Ascending aorta (tissue), 2 donors: ENCODE results near the gene NHERF2. TPM values are rescaled to one million over a fixed set of nuclear protein-coding genes. Genes with fewer than 3 reads are reported as not detected.

Experiments
- DNase-seq, 2 donors: peaks; one replicate each; pipeline ENCODE4 v3.0.0-alpha.2; 2019; ENCODE audit warnings: low spot score in 2 of 2
- H3K27ac ChIP-seq, 2 donors: fragments of 200-600 bp; sonication (generic); one replicate each; pipeline ENCODE4 v1.5.1; 2016 to 2017; ENCODE audit warnings: mild to moderate bottlenecking in 1 of 2
- H3K27me3 ChIP-seq: fragments of 200-600 bp; sonication (generic); one replicate; pipeline ENCODE4 v1.5.1; 2017
- H3K36me3 ChIP-seq, 2 donors: fragments of 200-600 bp; sonication (generic); one replicate each; pipeline ENCODE4 v1.5.1; 2016
- H3K4me1 ChIP-seq, 2 donors: fragments of 200-600 bp; sonication (generic); one replicate each; pipeline ENCODE4 v1.5.1; 2016 to 2017; ENCODE audit warnings: mild to moderate bottlenecking in 1 of 2
- H3K4me3 ChIP-seq, 2 donors: fragments of 200-600 bp; sonication (generic); one replicate each; pipeline ENCODE4 v1.5.1; 2016 to 2017; ENCODE audit warnings: mild to moderate bottlenecking in 1 of 2
- H3K9me3 ChIP-seq, 2 donors: fragments of 200-600 bp; sonication (generic); one replicate each; pipeline ENCODE4 v1.5.1; 2016
- intact Hi-C: fragments of 100-400 bp; cut with DNase I; formaldehyde crosslinking; loops from one replicate; pipeline ENCODE4 v1.15.1; 2023
- total RNA-seq: library from RNA; depleted of rRNA; stranded (reverse); fragments of >200 nt; gene quantifications from one replicate; pipeline ENCODE4 v1.1.0, GENCODE V29; 2016
- TF ChIP-seq, protein P1 (sequence below), 3 experiments: fragments of 200-600 bp in 2 of 3; fragments of 450-650 bp in 1 of 3; sonication (generic) in 2 of 3; IDR thresholded peaks; one replicate each; pipeline ENCODE4 v1.5.1; 2016 to 2019; ENCODE audit warnings: antibody characterized with exemption in 3 of 3, mild to moderate bottlenecking in 1 of 3, moderate library complexity in 1 of 3

NHERF2 gene
- total RNA-seq, 1 donor from 2014 or later = 123 TPM

DNA sequence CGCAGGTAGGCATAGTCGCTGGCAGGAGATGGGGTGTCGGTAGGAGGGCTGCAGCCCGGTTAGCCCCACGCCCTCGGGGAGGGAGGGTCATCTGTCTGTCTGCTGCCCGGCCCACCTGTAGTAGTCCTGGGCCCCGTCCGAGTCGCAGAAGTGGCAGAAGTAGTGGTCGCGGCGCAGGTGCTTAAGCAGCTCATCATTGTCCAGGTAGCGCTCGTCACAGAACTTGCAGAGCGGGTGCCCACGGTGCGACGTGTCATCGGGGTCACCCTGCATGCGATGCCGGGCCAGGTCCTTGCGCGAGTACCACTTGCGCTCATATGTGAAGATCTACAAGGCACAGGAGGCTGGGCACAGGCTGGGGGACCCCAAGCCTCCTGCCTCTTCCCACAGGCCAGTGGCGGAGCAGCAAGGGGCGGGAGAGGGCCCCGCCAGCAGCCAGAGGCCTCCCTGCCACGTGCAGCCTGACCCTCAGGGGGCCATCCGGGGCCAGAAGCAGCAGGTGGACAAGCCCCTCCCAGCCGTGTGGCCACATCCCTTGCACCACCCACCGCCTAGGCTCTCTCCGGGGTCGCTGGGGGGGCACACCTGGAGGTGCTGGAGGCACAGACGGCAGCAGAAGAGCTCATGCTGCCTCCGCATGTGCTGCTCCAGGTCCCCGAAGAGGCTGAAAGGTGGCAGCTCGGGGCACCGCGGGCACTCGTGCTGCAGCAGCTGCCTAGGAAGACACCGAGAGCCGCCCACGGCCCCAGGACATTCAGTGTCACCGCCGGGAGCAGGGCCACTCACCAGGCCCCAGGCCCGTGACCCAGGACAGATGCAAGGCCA is 24.1 kb upstream of the NHERF2 start:
- TF ChIP-seq, protein P1, sequence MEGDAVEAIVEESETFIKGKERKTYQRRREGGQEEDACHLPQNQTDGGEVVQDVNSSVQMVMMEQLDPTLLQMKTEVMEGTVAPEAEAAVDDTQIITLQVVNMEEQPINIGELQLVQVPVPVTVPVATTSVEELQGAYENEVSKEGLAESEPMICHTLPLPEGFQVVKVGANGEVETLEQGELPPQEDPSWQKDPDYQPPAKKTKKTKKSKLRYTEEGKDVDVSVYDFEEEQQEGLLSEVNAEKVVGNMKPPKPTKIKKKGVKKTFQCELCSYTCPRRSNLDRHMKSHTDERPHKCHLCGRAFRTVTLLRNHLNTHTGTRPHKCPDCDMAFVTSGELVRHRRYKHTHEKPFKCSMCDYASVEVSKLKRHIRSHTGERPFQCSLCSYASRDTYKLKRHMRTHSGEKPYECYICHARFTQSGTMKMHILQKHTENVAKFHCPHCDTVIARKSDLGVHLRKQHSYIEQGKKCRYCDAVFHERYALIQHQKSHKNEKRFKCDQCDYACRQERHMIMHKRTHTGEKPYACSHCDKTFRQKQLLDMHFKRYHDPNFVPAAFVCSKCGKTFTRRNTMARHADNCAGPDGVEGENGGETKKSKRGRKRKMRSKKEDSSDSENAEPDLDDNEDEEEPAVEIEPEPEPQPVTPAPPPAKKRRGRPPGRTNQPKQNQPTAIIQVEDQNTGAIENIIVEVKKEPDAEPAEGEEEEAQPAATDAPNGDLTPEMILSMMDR (IDR thresholded peaks at IDR 0.05) = no peak
- no peaks in the 10 kb centered on the region for H3K27me3 ChIP-seq
- peaks cover 10 to 16% of the 10 kb centered on the region in 2 donors for H3K4me1 ChIP-seq
- DNase-seq = no peak
- no peak overlapping the region for H3K27ac ChIP-seq
- no peak overlapping the region for H3K4me3 ChIP-seq
- intact Hi-C loops = no loop called here
- H3K9me3 ChIP-seq = no peaks in the 10 kb centered on the region
- H3K36me3 ChIP-seq = peaks cover 55 to 58% of the 10 kb centered on the region in 2 donors

DNA sequence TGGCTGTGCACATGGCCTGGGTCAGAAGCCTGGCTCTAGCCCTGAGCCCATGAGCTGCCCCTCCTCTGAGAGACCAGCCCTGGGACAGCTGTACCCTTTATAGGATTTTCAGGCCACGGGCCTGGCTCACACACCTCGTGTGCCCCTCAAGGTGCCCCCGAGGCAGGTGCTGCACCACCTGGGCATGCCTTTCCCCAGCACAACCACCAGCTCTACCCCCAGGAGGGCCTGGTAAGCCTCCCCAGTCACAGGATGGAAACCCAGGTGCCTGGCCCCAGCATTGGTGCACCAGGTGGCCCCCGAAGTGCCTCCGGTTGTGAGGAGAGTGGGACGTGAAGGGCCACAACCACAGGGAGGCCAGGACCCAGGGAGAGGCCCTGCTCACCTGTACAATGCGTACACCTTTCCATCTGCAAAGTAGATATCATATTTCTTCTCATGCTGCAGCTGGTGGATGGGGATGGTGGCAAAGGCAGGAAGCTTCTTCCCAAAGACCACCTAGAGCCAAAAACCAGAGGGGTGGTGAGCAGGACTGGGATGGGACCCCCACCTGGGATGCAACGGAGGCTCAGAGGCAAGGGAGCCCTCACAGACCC is 23.4 kb upstream of the NHERF2 start:
- TF ChIP-seq, protein P1 (IDR thresholded peaks at IDR 0.05) = no peak
- peaks cover 48 to 51% of the 10 kb centered on the region in 2 donors for H3K36me3 ChIP-seq
- H3K4me1 ChIP-seq = peaks cover 13 to 23% of the 10 kb centered on the region in 2 donors
- no peaks in the 10 kb centered on the region for H3K27me3 ChIP-seq
- DNase-seq = no peak
- no peak overlapping the region for H3K4me3 ChIP-seq
- no peaks in the 10 kb centered on the region for H3K9me3 ChIP-seq
- no peak overlapping the region for H3K27ac ChIP-seq
- intact Hi-C loops = no loop called here

DNA sequence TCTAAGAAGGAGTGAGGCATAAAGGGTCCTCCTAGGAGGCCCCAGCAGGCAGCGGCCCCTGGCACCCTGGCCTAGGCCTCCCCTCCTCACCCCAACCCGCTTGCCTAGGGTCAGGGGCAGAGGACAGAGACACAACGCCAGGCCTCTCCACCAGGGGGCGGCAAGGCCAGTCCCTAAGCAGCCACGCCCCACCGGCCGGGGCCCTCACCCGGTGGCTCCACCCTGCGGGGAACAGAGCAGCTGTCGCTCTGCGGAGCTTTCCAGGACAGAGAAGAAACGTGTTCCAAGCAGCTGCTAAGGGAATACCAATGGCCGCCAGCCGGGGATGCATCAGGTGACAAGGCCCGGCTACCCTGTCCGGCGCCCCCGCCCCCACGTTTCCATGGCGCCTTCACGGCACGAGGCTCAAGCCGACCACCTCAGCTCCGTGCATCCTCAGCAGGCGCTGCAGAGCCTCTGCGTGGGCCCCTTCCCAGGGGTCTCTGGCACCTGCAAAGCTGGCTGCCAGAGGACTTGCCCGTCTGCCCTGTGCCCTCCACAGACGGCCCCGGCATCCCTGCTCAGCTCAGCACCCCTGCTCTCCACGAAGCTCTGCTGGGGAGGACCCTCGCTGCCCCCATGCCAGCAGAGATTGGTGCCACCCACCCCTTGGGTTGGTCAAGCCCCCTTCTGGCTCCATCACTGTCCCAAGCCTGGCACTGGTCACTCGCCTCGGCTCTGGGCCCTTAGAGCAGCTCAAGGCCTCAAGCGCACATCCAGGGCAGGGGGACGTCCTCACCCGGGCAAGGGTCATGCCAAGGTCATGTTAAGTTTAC is 22.7 kb upstream of the NHERF2 start:
- Histone ChIP-seq H3K27ac (no peak overlapping the region), H3K36me3 (peaks cover 41 to 44% of the 10 kb centered on the region in 2 donors), H3K9me3 (no peaks in the 10 kb centered on the region), H3K27me3 (no peaks in the 10 kb centered on the region), H3K4me3 (peak overlapping the region in 1 of 2 donors; percentile 25), H3K4me1 (peaks cover 17 to 28% of the 10 kb centered on the region in 2 donors)
- TF ChIP-seq, protein P1 (IDR thresholded peaks at IDR 0.05) = peak; percentile 70 to 83 (median 81)
- peak in 1 of 2 donors; percentile 85 for DNase-seq
- intact Hi-C loops = no loop called here

DNA sequence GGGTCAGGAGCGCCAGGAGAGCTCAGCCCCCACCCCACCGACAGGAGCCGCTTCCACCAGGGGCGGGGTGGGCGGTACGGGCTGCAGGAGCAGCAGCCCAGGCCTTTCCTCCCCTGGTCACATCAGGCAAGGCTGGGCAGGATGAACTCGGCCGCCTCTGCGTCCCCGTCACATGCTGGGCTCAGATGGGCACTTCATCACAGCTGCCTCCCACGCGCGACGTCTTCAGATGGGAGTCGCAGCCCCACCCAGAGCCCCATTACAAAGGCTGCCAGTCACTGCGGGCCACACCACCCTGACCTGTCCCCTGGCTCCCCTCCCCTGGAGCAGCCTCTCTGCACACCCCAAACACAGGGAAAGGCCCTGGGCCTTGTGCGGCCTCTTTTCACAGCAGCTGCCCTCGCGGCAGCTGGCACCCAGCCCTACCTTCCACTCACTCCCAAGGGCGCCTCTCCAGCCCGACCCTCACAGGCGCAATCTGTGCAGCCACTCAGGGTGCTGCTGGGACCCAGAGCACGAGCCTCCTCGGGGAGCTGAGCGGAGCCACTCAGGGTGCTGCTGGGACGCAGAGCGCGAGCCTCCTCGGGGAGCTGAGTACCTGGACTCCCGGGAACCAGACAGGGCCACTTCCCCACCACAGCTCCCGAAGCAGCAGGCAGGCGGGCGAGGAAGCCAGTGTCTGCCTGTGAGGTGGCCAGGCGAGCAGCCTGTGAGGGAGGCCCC is 21.7 kb upstream of the NHERF2 start:
- Histone ChIP-seq H3K9me3 (no peaks in the 10 kb centered on the region), H3K27ac (no peak overlapping the region), H3K4me1 (peaks cover 17 to 28% of the 10 kb centered on the region in 2 donors), H3K27me3 (no peaks in the 10 kb centered on the region), H3K36me3 (peaks cover 32 to 35% of the 10 kb centered on the region in 2 donors), H3K4me3 (no peak overlapping the region)
- intact Hi-C loops = no loop called here
- TF ChIP-seq, protein P1 (IDR thresholded peaks at IDR 0.05) = no peak
- no peak for DNase-seq

DNA sequence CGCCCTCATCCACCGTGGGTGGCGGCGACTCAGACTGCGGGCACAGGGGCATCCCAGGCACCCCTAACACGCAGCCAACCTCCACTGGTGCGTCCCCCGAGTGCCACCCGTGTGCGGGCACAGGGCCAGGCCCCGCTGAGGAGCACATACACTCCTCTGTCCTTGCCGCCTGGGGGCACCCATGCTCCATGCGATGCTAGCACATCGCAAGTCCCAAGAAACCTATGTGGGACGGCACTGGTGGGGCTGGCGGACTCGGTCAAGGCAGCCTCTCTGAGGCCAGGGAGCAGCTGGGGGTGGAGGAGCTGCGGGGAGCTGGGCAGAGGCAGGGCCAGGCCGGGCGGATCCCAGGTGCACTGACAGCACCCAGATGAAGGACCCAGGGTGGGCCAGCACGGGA is 21.1 kb upstream of the NHERF2 start:
- no peak overlapping the region for H3K4me3 ChIP-seq
- no peaks in the 10 kb centered on the region for H3K27me3 ChIP-seq
- H3K9me3 ChIP-seq = no peaks in the 10 kb centered on the region
- H3K36me3 ChIP-seq = peaks cover 27 to 28% of the 10 kb centered on the region in 2 donors
- intact Hi-C loops = no loop called here
- H3K27ac ChIP-seq = no peak overlapping the region
- TF ChIP-seq, protein P1 (IDR thresholded peaks at IDR 0.05) = no peak
- H3K4me1 ChIP-seq = peaks cover 23 to 34% of the 10 kb centered on the region in 2 donors
- DNase-seq = no peak
